Astrocyte of the spinal cord (primary cell): Measurements from ENCODE around the gene IQCK.

ENCODE experiments used
- DNase-seq: peaks from one replicate; pipeline ENCODE4 v3.0.0; 2011; ENCODE audit warnings: low read depth, low spot score
- H3K4me3 ChIP-seq: 2 replicates; pipeline ENCODE4 v1.5.1; 2011; ENCODE audit warnings: low read depth, mild to moderate bottlenecking, low read length, moderate library complexity
- CTCF ChIP-seq: IDR thresholded peaks from 2 replicates; pipeline ENCODE4 v1.5.1; 2012; ENCODE audit warnings: low read depth, mild to moderate bottlenecking, low read length, inconsistent platforms
- in situ Hi-C: cut with HindIII; loops from 2 replicates; pipeline ENCODE4 v1.10.0; 2017; ENCODE audit warnings: low sequenced_read_pairs

Gene IQCK

GRCh38 chr16:19745286-19746010 is 27.4 kb downstream of the IQCK start:
- in situ Hi-C loops: no loop called here
- H3K4me3 ChIP-seq: no peak overlapping the region
- TF ChIP-seq CTCF: no peak
- DNase-seq: peak; percentile 45

GRCh38 chr16:19746561-19746960 is 28.5 kb downstream of the IQCK start:
- TF ChIP-seq CTCF: no peak
- DNase-seq: no peak
- no peak overlapping the region for H3K4me3 ChIP-seq
- in situ Hi-C loops: no loop called here

DNA sequence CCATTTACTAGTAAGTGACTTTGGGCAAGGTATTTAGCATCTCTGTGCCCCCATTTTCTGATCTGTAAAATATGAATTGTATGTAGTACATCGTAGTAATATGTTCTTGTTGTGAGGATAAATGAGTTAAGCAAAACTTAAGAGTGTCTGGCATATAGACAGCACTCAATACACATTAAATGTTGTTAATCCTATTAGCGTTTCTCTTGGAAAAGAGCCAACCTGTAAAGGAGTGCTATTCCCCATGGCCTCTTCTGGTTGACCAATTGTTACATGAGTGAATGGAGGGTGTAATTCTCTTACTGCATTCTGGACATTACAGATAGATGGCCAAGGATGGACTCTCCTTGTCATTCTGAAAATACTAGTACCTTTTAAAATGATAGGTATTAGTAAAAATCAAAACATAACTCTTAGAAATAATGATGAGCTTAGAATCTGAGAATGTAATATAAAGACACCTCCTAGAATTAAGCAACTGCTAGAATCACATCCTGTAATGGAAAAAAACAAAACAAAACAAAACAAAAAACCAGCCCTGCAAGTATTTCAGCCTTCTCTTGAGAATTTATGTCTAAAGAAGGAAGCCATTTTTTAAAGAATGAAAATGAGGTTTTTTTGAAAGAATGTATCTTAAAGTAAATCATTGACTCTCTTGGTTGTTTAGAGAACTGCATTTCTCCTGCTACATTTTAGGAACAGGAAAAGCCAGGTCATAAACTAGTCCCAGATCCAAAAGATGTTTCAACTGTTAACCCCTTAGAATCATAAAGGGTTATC is 30.5 kb downstream of the IQCK start:
- no peak for TF ChIP-seq CTCF
- no peak for DNase-seq
- in situ Hi-C loops: no loop called here
- H3K4me3 ChIP-seq: no peak overlapping the region

GRCh38 chr16:19749571-19750080 is 31.6 kb downstream of the IQCK start:
- H3K4me3 ChIP-seq: no peak overlapping the region
- in situ Hi-C loops: no loop called here
- TF ChIP-seq CTCF: no peak
- no peak for DNase-seq

GRCh38 chr16:19751478-19752385 is 33.7 kb downstream of the IQCK start:
- TF ChIP-seq CTCF: no peak
- no peak overlapping the region for H3K4me3 ChIP-seq
- DNase-seq: no peak
- in situ Hi-C loops: no loop called here
